Peyer's patch (tissue), 4 donors: ENCODE data around the gene ZBTB16. TPM values are rescaled to one million over a fixed set of nuclear protein-coding genes. Genes with fewer than 3 reads are reported as not detected.

ENCODE experiments used
- DNase-seq, 3 donors: peaks; one replicate each; pipeline ENCODE4 v3.0.0-alpha.2; 2017 to 2019
- H3K27ac ChIP-seq, 4 donors: fragments of 200-600 bp; sonication (generic); one replicate each; pipeline ENCODE4 v1.5.1; 2016 to 2019
- H3K27me3 ChIP-seq, 2 donors: fragments of 200-600 bp; sonication (generic); one replicate each; pipeline ENCODE4 v1.5.1; 2019
- H3K36me3 ChIP-seq, 3 donors: fragments of 200-600 bp; sonication (generic); one replicate each; pipeline ENCODE4 v1.5.1; 2016 to 2019
- H3K4me1 ChIP-seq, 4 donors: fragments of 200-600 bp; sonication (generic); one replicate each; pipeline ENCODE4 v1.5.1; 2016 to 2019
- H3K4me3 ChIP-seq, 4 donors: fragments of 200-600 bp; sonication (generic); 1 replicate in 3 of 4; 2 replicates in 1 of 4; pipeline ENCODE4 v1.5.1; 2016 to 2019; ENCODE audit warnings: mild to moderate bottlenecking in 1 of 4
- H3K9me3 ChIP-seq, 4 donors: fragments of 200-600 bp; sonication (generic); one replicate each; pipeline ENCODE4 v1.5.1; 2016 to 2019; ENCODE audit warnings: mild to moderate bottlenecking in 1 of 4
- CTCF ChIP-seq, 6 experiments: fragments of 450-650 bp in 4 of 6; fragments of 200-600 bp in 2 of 6; sonication (generic) in 1 of 6; IDR thresholded peaks; one replicate each; pipeline ENCODE4 v1.5.1; 2017 to 2019; ENCODE audit warnings: antibody characterized with exemption in 6 of 6, mild to moderate bottlenecking in 3 of 6, moderate library complexity in 1 of 6
- POLR2A ChIP-seq, 2 donors: fragments of 450-650 bp; IDR thresholded peaks; one replicate each; pipeline ENCODE4 v1.5.1; 2017; ENCODE audit warnings: antibody characterized with exemption in 2 of 2, mild to moderate bottlenecking in 2 of 2, moderate library complexity in 2 of 2
- total RNA-seq, 4 donors: library from RNA; depleted of rRNA; stranded (reverse); fragments of >200 nt; gene quantifications; one replicate each; pipeline ENCODE4 v1.1.0, GENCODE V29; 2016

ZBTB16 gene
- total RNA-seq, 4 donors from 2014 or later = 84.8 to 257 (median 155) TPM

- Histone ChIP-seq H3K27ac (no peak overlapping the region), H3K4me3 (no peak overlapping the region), H3K4me1 (no peaks in the 10 kb centered on the region), H3K36me3 (no peaks in the 10 kb centered on the region), H3K27me3 (no peaks in the 10 kb centered on the region), H3K9me3 (no peaks in the 10 kb centered on the region)
- TF ChIP-seq POLR2A (IDR thresholded peaks at IDR 0.05) (no peak), CTCF (IDR thresholded peaks at IDR 0.05) (no peak)
- DNase-seq = no peak
Observed at GRCh38 chr11:114270531-114271270, 211.2 kb downstream of the ZBTB16 start.

- H3K9me3 ChIP-seq = no peaks in the 10 kb centered on the region
- H3K27me3 ChIP-seq = no peaks in the 10 kb centered on the region
- H3K4me1 ChIP-seq = no peaks in the 10 kb centered on the region
- no peak for TF ChIP-seq POLR2A (IDR thresholded peaks at IDR 0.05)
- no peak for TF ChIP-seq CTCF (IDR thresholded peaks at IDR 0.05)
- H3K4me3 ChIP-seq = no peak overlapping the region
- no peak for DNase-seq
- no peaks in the 10 kb centered on the region for H3K36me3 ChIP-seq
- no peak overlapping the region for H3K27ac ChIP-seq
Observed at GRCh38 chr11:114271316-114271715, 211.8 kb downstream of the ZBTB16 start.

GRCh38 chr11:114272311-114272710, 212.8 kb downstream of the ZBTB16 start:
- TF ChIP-seq CTCF (IDR thresholded peaks at IDR 0.05) = no peak
- no peak for TF ChIP-seq POLR2A (IDR thresholded peaks at IDR 0.05)
- Histone ChIP-seq H3K27me3 (no peaks in the 10 kb centered on the region), H3K4me3 (no peak overlapping the region), H3K9me3 (no peaks in the 10 kb centered on the region), H3K27ac (no peak overlapping the region), H3K4me1 (no peaks in the 10 kb centered on the region), H3K36me3 (no peaks in the 10 kb centered on the region)
- no peak for DNase-seq

- no peak for DNase-seq
- Histone ChIP-seq H3K27me3 (no peaks in the 10 kb centered on the region), H3K4me1 (no peaks in the 10 kb centered on the region), H3K9me3 (no peaks in the 10 kb centered on the region), H3K4me3 (no peak overlapping the region), H3K27ac (no peak overlapping the region), H3K36me3 (no peaks in the 10 kb centered on the region)
- TF ChIP-seq POLR2A (IDR thresholded peaks at IDR 0.05) (no peak), CTCF (IDR thresholded peaks at IDR 0.05) (no peak)
Observed at GRCh38 chr11:114273071-114273470, 213.6 kb downstream of the ZBTB16 start.

GRCh38 chr11:114273890-114274635, 214.6 kb downstream of the ZBTB16 start:
- Histone ChIP-seq H3K9me3 (no peaks in the 10 kb centered on the region), H3K36me3 (no peaks in the 10 kb centered on the region), H3K4me1 (no peaks in the 10 kb centered on the region), H3K4me3 (no peak overlapping the region), H3K27me3 (no peaks in the 10 kb centered on the region), H3K27ac (no peak overlapping the region)
- TF ChIP-seq POLR2A (IDR thresholded peaks at IDR 0.05) (no peak), CTCF (IDR thresholded peaks at IDR 0.05) (no peak)
- peak in 1 of 3 donors; percentile 25 for DNase-seq
